NOMO-1 treated with DMSO at 0.1 percent for 48 hours (cell line): Measurements from ENCODE around the gene RNF168.
"Not testable (repeated sequence)": the region's sequence is repeated elsewhere in the genome, so short reads cannot be mapped to it uniquely, and the experiment has no call there.

ENCODE experiments used
- DNase-seq: peaks from one replicate; lab custom pipeline; 2025; ENCODE audit not compliant: unreplicated experiment; lab: John Stamatoyannopoulos, UW

RNF168 gene

DNA sequence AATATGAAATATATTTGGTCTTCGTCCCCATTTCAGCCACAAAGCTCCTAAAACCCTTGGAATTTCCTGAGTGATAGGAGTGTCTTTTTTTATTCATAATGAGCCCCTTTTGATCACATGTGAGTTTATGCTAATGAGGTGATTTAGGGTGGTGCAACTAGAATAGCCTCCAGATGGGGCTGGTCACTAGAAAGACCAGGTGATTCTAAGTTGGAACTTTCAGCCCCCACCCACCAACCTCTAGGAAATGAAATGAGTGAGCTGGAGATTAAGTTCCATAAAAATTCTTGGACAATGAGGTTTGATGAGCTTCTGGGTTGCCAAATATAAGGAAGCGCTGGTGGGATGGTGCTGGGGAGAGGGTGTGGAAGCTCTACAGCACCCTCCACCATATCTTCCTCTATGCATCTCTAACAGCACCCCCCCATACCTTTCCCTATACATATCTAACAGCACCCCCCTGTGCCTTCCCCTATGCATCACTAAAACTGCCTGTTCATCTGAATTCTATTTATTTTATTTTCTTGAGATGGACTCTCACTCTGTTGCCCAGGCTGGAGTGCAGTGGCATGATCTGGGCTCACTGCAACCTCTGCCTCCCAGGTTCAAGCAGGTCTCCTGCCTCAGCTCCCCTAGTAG lies 13.7 kb upstream of the RNF168 start:
- DNase-seq, result peak; percentile 30

DNA sequence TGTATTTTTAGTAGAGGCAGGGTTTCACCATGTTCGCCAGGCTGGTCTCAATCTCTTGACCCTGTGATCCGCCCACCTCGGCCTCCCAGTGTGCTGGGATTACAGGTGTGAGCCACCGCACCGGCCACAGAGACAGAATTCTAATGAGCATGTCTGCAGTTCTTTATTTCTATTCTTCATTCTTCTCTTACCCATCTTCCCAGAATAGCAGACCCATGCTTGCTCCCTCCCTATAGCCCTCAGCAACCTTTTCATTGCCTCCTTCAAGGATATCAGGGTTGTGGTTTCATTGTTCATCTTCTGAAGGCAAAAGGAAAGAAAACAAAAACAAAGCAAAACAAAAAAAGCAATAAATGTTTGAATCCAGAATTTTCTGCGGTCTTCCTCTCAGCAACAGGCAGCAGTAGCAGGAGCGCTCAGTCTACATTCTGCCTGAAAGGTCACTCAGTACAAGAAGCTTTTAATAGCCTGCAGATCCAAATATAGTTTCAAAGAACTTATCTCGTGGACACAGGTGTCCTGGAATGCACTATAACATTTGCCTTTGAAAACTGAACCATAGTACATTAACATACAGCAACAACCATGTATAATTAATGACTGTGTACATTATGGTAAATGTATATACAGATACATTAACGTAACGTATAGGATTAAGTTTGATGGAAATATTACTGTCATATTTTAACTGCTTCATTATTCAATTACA lies 11.5 kb upstream of the RNF168 start, which contains the start of gene SMCO1:
SMCO1 (minus strand) TSS at position 434 of the 709 bp plus-strand sequence; CDS start at position 297, 137 bp downstream.
- DNase-seq, result no peak

DNA sequence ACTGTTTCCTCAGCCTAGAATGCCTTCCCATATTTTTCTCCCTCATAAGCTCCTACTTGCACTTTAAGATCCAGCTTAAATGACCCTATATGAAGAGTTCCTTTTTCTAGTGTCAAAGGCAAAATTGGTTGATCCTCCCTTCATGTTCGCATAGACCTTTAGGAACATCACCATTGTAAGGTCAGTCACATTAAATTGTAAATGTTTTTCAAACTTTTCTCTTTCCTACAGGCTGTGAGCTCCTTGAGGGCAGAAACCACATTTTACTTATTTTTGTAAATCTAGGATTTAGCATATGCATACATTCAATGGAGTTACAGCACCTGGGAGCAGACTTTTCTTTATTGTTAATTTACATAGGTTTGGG lies 10.8 kb upstream of the RNF168 start:
- no peak for DNase-seq

DNA sequence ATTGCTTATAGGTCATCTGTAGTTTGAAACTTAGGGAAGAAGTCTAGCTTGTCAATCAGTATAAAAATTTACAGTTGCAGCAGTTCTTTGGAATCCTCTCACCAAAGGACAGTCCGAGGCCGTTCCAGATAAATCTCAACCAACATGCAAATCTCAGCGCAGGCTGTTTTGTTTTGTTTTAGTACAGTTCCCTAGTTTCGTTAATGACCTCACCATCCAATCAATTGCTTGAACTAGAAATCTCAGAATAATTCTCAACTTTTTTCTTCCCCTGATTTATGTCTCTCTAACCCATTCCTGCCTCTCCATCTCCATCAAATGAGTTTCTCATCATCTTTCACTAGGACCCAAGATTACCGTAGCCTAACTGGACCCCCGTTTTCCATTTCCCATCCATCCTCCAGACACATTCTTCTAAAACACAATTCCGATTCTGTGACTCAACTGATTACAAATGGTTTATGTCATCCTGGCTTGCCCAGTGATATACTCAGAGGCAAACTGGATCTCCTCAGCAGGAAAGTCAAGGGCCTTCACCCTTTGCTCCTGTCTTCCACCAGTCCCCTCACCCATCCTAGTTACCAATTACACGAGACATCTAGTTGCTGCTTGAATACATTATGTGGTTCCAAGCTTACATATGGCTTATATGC lies 10.3 kb upstream of the RNF168 start:
- DNase-seq, result no peak

- DNase-seq, result not testable (repeated sequence)
Measured at GRCh38 chr3:196511646-196512425, 8.3 kb upstream of the RNF168 start.

GRCh38 chr3:196511108-196511507 lies 7.5 kb upstream of the RNF168 start:
- not testable (repeated sequence) for DNase-seq

DNA sequence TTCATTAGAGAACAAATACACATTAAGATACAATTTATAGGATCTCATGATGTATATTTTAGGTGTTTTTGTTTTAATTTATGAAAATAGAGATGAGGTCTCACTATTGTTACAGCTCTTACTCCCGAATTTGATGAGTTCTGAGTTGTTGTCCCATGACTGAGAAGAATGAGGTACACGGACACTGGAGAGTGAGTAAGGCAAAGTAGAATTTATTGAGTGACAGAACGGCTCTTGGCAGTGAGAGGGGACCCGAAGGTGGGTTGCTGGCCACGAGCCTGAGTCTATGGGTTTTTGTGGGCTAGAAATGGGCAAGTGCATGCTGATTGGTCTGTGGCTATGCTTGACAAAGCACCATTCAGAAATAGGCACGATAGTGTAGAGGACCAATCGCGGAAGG lies 3.1 kb upstream of the RNF168 start:
- DNase-seq, result no peak

- no peak for DNase-seq
Measured at GRCh38 chr3:196504556-196504955, 988 bp upstream of the RNF168 start.

DNA sequence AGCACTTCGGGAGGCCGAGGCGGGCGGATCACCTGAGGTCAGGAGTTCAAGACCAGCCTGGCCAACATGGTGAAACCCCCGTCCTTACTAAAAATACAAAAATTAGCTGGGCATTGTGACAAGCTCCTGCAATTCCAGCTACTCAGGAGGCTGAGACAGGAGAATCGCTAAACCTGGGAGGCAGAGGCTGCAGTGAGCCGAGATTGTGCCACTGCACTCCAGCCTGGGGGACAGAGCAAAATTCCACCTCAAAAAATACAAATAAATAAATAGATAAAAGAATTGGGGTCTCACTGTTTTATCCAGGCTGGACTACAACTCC lies 470 bp upstream of the RNF168 start:
- not testable (repeated sequence) for DNase-seq

DNA sequence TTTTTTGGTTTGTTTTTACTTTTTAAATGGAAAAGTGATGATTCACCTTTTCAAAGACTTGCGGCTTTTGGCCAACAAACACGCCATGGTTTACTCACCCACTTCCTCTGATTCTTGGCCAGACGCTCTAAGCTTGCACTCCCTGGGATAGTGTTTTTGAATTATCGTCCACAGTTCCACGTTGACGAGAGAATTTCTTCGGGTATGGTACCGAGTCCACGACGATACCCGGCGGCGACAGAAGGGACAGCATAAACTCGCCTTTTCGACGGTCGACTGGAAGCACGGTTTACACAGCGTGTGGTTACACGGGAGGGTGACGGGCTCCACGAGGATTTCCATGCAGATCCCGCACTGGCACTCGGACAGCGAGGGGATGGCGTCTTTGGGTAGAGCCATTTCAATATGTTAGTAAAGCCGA lies 783 bp downstream of the RNF168 start:
- DNase-seq, result peak; percentile 71

GRCh38 chr3:196501316-196502044 lies 2.1 kb downstream of the RNF168 start:
- DNase-seq, result peak; percentile 40

- no peak for DNase-seq
Measured at GRCh38 chr3:196499807-196500524, 3.6 kb downstream of the RNF168 start.

DNA sequence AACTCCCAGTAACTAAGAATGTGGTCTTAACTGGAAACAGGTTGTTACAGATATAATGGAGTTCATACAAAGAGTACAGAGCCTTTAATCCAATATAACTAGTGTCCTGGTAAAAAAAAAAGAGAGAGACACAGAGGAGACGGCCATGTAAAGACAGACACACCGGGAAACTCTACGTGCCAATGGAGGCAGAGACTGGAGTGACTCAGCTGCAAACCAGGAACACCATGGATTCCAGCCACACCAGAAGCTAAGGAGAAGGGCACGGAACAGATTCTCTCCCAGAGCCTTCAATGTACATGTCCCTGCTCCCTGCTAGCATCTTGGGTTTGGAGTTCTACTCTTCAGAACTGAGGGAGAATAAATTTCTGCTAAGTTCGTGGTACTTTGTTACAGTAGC lies 4.5 kb downstream of the RNF168 start:
- no peak for DNase-seq

DNA sequence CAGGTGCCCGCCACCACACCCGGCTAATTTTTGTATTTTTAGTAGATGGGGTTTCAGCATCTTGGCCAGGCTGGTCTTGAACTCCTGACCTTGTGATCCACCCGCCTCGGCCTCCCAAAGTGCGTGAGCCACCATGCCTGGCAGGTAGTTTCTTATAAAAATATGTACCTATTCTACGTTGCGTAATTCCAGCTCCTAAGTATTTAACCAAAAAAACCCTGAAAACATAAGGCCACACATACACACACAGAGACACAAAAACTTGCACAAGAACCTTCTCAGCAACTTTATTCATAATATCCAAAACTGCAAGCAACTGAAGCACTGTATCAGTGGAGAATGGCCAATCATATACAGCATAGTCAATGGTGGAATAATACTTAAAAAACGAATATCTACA lies 5.3 kb downstream of the RNF168 start:
- no peak for DNase-seq

DNA sequence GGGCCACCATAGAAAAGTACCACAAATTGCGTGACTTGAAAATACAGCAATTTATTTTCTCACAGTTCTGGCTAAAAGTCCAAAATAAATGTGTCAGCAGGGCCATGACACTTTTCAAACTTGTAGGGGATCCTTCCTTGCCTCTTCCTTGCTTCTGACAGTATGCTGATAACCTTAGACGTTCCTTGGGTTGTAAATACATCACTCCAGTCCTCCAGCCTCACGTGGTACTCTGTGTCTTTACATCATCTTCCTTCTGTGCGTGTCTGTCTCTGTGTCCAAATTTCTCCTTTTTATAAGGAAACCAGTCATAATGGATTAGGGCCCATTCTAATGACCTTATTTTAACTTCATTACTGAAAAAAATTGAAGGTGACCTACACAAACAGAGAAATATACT lies 7.4 kb downstream of the RNF168 start:
- DNase-seq, result no peak

GRCh38 chr3:196493292-196493691 lies 10.3 kb downstream of the RNF168 start:
- no peak for DNase-seq

DNA sequence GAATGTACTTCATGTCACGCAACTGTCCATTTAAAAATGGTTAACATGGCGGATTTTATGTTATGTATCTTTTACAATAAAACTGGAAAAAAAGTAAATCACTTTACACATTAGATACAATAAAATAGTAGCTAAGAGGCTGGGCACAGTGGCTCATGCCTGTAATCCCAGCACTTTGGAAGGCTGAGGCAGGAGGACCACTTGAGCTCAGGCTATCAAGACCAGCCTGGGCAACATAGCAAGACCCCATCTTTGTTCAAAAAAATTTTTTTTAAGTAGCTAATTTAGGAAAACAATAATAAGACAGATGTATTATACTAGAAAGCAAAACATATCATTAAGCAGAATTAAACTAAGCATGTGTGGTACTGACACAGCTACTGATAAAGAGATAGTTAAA lies 11.5 kb downstream of the RNF168 start:
- no peak for DNase-seq

- DNase-seq, result no peak
Measured at GRCh38 chr3:196489747-196490146, 13.8 kb downstream of the RNF168 start.

DNA sequence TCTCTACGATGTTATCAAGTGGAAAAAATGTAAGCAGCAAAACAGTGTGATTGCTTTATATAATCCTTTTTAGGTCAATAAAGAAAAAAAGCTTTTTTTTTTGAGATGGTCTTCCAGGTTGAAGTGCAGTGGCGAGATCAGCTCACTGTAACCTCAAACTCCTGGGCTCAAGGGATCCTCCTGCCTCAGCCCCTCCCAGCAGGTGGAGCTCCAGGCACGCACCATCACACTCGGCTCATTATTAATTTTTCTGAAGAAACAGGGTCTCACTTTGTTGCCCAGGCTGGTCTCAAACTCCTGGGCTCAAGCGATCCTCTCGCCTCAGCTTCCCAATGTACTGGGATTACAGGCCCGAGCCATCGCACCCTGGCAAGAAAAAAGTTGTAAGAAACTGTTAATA lies 17.3 kb downstream of the RNF168 start:
- DNase-seq, result no peak

DNA sequence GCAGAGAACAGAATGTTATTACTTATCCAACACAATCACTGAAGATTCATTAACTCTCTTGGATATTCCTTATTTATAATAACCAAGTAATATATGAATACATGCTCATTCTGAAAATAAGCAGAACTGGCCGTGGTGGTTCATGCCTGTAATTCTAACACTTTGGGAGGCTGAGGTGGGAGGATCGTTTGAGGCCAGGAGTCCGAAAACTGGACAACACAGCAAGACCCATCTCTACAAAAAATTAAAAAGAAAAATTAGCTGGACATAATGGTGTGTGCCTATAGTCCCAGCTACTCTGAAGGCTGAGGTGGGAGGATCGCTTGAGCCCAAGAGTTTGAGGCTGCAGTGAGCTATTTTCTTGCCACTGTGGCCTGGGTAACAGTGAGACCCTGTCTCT lies 25.9 kb downstream of the RNF168 start:
- no peak for DNase-seq
